HEK293 (cell line): ENCODE results near the gene SLC16A6.
A peak's percentile ranks its signal among the peaks of the same experiment; 100 is the strongest.

Experiments
- OSR2 ChIP-seq: fragments of 450-650 bp; formaldehyde crosslinking; IDR thresholded peaks from 2 replicates; pipeline ENCODE4 v1.5.1; 2016; ENCODE audit warnings: missing biosample characterization, missing genetic modification characterization
- ZBTB20 ChIP-seq: fragments of 450-650 bp; formaldehyde crosslinking; IDR thresholded peaks from 2 replicates; pipeline ENCODE4 v1.5.1; 2016; ENCODE audit warnings: missing biosample characterization, missing genetic modification characterization
- ZNF112 ChIP-seq: fragments of 450-650 bp; formaldehyde crosslinking; IDR thresholded peaks from 2 replicates; pipeline ENCODE4 v1.5.0; 2017; ENCODE audit warnings: missing biosample characterization, missing genetic modification characterization
- ZNF24 ChIP-seq: fragments of 450-650 bp; formaldehyde crosslinking; IDR thresholded peaks from 2 replicates; pipeline ENCODE4 v1.5.1; 2016; ENCODE audit warnings: missing biosample characterization, missing genetic modification characterization
- ZNF514 ChIP-seq: fragments of 450-650 bp; formaldehyde crosslinking; IDR thresholded peaks from 2 replicates; pipeline ENCODE4 v1.5.1; 2016; ENCODE audit warnings: missing biosample characterization, missing genetic modification characterization
- ZNF777 ChIP-seq: fragments of 450-650 bp; formaldehyde crosslinking; IDR thresholded peaks from 2 replicates; pipeline ENCODE4 v1.5.1; 2017; ENCODE audit warnings: missing biosample characterization, missing genetic modification characterization, borderline replicate concordance
- TF ChIP-seq, protein P1 (sequence below): fragments of 450-650 bp; formaldehyde crosslinking; IDR thresholded peaks from 2 replicates; pipeline ENCODE4 v1.5.1; 2016; ENCODE audit warnings: missing biosample characterization, missing genetic modification characterization
- TF ChIP-seq, protein P2 (sequence below): fragments of 450-650 bp; formaldehyde crosslinking; IDR thresholded peaks from 2 replicates; pipeline ENCODE4 v1.5.1; 2016; ENCODE audit warnings: missing biosample characterization, missing genetic modification characterization, low read depth
- TF ChIP-seq, protein P3 (sequence below): fragments of 450-650 bp; formaldehyde crosslinking; IDR thresholded peaks from 2 replicates; pipeline ENCODE4 v1.5.1; 2016; ENCODE audit warnings: missing biosample characterization, missing genetic modification characterization
- TF ChIP-seq, protein P4 (sequence below): fragments of 450-650 bp; formaldehyde crosslinking; IDR thresholded peaks from 2 replicates; pipeline ENCODE4 v1.5.1; 2016; ENCODE audit warnings: missing biosample characterization, missing genetic modification characterization

DNA sequence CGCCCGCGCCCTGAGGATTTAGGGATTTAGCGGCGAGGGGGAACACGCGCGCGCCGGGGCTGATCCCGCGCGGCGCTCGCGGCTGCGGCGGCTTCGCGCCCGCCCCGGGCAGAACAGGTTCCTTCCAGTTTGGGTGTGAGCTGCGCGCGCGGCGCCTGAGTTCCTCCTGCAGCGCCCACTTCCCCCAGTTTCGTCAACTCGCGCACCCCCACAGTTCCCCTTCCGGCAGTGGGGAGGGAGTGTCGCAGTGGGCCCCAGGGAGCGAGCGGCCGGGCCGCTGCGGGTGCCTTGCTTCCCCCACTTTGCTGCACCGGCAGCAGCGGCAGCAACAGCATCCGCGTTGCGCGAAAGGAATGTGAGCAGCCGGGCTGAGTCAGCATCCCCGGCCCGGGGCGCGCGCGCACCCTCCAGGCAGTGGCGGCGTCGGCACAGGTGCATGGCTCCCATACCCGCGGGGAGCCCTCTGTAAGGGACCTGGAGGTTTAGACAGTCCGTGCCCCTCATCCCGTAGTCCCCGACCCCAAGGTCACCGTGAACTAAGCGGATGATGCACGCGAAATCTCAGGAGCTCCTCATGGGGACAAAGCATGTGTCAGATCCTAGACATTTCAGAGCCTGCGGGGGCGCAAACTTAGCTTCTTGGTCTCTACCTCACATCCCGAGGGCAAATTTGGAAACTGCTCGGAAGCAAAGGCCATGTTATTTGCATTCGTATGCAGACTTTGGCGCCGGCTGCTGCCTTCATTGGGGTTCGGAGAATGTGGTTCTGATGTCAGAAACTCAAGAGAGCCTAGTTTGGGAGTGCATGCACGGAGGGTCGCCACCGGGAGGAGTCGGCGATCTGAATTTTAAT, 1.1 kb upstream of the SLC16A6 start:
- TF ChIP-seq OSR2 (tag by site-specific recombination) (peak; percentile 74), ZBTB20 (peak; percentile 95), ZNF24 (tag by site-specific recombination) (peak; percentile 50; the same call in 1 of the 2 replicates), ZNF112 (tag by site-specific recombination) (no peak), ZNF514 (tag by site-specific recombination) (no peak), ZNF777 (tag by site-specific recombination) (peak; percentile 64; the same call in 1 of the 2 replicates)
- TF ChIP-seq, protein P1, sequence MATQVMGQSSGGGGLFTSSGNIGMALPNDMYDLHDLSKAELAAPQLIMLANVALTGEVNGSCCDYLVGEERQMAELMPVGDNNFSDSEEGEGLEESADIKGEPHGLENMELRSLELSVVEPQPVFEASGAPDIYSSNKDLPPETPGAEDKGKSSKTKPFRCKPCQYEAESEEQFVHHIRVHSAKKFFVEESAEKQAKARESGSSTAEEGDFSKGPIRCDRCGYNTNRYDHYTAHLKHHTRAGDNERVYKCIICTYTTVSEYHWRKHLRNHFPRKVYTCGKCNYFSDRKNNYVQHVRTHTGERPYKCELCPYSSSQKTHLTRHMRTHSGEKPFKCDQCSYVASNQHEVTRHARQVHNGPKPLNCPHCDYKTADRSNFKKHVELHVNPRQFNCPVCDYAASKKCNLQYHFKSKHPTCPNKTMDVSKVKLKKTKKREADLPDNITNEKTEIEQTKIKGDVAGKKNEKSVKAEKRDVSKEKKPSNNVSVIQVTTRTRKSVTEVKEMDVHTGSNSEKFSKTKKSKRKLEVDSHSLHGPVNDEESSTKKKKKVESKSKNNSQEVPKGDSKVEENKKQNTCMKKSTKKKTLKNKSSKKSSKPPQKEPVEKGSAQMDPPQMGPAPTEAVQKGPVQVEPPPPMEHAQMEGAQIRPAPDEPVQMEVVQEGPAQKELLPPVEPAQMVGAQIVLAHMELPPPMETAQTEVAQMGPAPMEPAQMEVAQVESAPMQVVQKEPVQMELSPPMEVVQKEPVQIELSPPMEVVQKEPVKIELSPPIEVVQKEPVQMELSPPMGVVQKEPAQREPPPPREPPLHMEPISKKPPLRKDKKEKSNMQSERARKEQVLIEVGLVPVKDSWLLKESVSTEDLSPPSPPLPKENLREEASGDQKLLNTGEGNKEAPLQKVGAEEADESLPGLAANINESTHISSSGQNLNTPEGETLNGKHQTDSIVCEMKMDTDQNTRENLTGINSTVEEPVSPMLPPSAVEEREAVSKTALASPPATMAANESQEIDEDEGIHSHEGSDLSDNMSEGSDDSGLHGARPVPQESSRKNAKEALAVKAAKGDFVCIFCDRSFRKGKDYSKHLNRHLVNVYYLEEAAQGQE (tag by site-specific recombination) = no peak
- TF ChIP-seq, protein P2, sequence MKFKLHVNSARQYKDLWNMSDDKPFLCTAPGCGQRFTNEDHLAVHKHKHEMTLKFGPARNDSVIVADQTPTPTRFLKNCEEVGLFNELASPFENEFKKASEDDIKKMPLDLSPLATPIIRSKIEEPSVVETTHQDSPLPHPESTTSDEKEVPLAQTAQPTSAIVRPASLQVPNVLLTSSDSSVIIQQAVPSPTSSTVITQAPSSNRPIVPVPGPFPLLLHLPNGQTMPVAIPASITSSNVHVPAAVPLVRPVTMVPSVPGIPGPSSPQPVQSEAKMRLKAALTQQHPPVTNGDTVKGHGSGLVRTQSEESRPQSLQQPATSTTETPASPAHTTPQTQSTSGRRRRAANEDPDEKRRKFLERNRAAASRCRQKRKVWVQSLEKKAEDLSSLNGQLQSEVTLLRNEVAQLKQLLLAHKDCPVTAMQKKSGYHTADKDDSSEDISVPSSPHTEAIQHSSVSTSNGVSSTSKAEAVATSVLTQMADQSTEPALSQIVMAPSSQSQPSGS (tag by site-specific recombination) = no peak
- TF ChIP-seq, protein P3, sequence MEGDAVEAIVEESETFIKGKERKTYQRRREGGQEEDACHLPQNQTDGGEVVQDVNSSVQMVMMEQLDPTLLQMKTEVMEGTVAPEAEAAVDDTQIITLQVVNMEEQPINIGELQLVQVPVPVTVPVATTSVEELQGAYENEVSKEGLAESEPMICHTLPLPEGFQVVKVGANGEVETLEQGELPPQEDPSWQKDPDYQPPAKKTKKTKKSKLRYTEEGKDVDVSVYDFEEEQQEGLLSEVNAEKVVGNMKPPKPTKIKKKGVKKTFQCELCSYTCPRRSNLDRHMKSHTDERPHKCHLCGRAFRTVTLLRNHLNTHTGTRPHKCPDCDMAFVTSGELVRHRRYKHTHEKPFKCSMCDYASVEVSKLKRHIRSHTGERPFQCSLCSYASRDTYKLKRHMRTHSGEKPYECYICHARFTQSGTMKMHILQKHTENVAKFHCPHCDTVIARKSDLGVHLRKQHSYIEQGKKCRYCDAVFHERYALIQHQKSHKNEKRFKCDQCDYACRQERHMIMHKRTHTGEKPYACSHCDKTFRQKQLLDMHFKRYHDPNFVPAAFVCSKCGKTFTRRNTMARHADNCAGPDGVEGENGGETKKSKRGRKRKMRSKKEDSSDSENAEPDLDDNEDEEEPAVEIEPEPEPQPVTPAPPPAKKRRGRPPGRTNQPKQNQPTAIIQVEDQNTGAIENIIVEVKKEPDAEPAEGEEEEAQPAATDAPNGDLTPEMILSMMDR = peak; percentile 71
- TF ChIP-seq, protein P4, sequence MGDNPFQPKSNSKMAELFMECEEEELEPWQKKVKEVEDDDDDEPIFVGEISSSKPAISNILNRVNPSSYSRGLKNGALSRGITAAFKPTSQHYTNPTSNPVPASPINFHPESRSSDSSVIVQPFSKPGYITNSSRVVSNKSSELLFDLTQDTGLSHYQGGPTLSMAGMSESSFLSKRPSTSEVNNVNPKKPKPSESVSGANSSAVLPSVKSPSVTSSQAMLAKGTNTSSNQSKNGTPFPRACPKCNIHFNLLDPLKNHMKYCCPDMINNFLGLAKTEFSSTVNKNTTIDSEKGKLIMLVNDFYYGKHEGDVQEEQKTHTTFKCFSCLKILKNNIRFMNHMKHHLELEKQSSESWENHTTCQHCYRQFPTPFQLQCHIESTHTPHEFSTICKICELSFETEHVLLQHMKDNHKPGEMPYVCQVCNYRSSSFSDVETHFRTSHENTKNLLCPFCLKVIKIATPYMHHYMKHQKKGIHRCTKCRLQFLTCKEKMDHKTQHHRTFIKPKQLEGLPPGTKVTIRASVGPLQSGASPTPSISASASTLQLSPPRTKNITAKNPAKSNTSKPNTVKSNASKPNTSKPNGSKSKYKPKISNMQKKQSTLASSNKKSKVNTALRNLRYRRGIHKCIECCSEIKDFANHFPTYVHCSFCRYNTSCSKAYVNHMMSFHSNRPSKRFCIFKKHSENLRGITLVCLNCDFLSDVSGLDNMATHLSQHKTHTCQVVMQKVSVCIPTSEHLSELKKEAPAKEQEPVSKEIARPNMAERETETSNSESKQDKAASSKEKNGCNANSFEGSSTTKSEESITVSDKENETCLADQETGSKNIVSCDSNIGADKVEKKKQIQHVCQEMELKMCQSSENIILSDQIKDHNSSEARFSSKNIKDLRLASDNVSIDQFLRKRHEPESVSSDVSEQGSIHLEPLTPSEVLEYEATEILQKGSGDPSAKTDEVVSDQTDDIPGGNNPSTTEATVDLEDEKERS (tag by site-specific recombination) = 0 out of 2 replicates have a peak, but pooled peaks have one; percentile 52
